CD4-positive, alpha-beta T cell treated with Interleukin-1 beta for 1 hour (primary cell): ENCODE data around the gene URI1.
"Not testable (repeated sequence)": the region's sequence is repeated elsewhere in the genome, so short reads cannot be mapped to it uniquely, and the experiment has no call there.

Source experiments
- DNase-seq, 2 donors: peaks; one replicate each; pipeline ENCODE4 v3.0.0-alpha.2; 2020 to 2022

The URI1 gene, protein sequence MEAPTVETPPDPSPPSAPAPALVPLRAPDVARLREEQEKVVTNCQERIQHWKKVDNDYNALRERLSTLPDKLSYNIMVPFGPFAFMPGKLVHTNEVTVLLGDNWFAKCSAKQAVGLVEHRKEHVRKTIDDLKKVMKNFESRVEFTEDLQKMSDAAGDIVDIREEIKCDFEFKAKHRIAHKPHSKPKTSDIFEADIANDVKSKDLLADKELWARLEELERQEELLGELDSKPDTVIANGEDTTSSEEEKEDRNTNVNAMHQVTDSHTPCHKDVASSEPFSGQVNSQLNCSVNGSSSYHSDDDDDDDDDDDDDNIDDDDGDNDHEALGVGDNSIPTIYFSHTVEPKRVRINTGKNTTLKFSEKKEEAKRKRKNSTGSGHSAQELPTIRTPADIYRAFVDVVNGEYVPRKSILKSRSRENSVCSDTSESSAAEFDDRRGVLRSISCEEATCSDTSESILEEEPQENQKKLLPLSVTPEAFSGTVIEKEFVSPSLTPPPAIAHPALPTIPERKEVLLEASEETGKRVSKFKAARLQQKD

DNA sequence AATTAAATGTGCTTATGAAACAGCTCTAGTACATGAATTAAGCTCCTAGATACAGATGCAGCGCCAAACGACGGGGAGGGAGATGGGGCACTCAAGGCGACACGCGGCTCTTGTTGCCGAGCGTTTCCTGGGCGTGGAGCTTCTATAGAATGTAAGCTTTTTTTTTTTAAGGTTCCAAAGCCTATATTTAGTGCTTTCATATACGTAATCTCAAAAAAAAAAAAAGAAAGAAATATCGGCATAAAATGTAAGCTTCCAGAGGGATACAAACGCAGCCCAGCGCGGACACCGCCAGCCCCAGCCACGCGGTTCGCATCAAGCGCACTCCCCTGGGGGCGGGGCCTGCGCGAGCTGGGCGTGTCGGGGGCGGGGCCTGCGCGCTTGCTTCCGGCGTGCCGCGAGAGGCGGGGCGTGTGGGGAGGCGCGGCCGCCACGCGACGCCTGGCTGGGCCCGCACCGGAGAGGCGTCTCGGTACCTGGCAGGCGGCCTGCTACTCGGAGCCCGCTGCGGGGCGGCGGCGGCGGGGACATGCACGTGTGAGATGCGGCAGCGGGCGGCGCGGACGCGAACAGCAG is at the start of gene URI1:
URI1 (plus strand) TSS at position 412 of the 576 bp plus-strand sequence. CDS start 309 bp downstream, outside the sequence.
- DNase-seq = peak; percentile 89 to 94

DNA sequence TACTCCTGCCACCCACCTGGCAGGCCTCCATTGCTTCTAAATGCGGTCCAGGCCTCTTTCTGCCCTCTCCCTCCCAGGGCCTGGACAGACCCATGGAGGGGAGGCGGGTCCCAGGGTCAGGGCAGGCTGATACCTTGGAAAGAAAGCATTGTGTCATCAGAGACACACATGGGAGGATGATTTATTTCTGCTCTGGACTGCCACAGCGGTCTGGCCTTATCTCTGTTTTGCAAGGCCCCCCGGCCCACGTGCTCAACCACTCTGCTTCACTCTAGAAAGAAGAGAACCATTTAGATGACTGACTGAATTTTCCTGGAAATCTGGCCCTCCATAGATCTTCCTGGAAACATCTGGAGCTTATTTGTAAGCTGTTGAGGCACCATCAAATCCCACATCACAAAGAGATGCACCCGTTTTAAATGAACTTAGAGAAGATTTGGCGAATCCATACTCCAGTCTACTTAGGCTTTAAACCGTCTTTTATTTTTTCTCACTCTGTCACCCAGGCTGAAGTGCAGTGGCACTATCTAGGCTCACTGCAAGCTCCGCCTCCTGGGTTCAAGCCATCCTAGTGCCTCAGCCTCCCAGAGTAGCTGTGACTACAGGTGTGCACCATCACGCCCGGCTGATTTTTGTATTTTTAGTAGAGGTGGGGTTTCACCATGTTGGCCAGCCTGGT is 48.3 kb upstream of the URI1 start:
- DNase-seq = no peak

DNA sequence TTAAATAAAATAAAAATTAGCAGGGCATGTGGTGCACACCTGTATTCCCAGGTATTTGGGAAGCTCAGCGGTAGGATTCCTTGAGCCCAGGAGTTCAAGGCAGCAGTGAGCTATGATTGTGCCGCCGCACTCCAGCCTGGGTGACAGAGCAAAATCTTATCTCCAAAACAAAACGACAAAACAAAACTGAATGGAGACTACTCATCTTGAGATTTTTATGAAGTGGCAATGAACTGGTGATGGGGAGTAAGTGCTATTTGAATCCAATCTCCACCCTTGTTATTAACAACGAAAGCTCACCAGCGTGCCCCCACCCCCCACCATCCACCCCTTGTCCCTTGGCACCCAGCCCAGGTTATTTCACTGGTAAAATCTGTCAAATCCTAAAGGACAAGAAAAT is 45.2 kb upstream of the URI1 start:
- DNase-seq = no peak

DNA sequence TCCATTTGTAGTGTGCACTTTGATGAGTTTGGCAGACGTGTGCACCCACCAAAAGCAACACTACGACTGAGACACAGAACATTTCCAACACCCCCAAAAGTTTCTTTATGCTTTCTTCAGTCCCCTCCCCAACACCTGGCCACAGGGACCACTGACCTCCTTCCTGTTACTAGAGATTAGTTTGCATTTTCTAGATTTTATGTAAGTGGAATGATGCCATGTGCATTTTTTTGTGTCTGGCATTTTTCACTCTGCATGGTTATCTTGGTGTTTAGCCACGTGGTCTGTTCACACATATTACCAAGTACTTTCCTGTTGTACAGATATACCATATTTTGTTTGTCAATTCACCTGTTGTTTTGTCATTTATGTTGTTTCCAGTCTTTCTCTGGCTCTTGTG is 44.6 kb upstream of the URI1 start:
- DNase-seq = no peak

DNA sequence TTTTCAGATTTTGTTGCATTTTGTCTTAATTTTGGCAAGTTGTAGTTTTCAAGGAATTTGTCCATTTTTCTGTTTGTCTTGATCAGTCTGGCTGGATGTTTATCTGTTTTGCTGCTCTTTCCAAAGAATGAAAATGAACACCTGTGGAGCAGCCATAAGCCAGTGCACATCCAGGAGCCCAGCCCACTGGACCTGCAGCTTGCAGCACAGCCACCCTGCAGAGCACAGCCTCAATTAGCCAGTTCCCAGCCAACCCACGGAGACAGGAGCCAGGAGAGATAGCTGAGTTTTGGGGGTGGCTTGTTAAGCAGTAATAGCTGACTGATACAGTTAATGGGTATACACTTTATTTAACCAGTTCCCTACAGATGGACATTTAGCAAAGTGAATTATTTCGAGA is 38.0 kb upstream of the URI1 start:
- no peak for DNase-seq

DNA sequence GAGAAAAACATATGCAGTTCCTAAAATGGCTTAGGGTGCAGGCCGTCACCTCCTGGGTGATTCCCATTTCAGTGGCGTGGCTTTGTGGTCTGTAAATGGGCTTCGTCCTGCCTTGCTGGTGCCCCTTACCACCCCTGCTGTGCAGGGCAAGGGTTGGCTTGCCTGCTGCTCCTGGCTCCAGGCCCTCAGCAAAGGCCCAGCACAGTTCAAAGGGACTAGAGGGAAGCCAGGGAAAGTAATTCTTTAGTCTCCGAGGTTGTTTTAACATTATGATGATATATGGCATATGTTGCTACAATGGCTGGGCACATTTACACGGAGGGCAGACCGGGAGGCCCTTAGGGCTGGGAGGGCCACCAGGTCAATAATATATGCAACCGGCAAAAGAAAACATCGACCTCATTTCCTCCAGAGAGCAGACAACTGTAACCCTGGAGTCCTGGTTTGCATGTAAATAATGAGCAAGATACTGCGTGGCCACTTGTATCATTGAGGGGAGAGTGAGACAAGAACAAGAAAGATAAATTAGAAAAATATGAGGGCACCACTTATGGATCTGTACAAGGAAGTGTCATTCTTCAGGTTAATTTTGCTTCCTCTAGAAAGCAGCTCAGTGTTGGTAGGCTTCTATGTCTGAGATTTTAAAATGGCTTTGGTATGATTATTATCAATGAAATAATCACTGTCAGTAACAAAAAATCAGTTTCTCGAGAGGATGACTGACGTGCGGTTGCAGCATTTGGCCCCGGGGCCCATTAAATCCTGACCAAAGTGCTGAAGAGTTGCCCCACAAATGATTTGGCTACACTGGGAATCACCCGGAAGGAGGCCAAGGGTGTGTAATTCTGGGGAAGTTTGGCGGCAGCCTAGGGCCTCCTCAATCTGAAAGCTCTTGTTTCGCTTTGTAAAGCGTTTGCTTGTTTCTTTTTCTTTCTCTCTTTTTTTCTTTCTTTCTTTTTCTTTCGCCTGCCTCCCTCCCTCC is 32.8 kb upstream of the URI1 start:
- DNase-seq = no peak

DNA sequence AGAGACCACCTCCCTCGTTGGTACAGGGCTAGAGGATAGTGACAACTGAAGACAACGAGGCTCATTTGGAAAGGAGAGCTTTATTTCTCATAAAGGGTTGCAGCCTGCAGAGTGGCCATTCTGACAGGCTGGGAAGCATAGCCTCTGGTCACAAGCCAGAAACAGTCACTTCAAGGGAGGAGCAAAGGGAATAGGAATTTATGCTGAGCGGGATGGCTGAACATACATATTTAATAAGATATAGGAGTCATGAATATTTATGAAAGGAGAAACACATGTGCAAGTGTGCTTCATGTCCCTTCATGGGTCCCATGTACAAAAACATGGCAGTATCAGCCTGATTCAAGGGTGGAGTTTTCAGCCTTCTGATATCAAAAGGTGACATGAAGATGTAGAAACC is 27.1 kb upstream of the URI1 start:
- no peak for DNase-seq

DNA sequence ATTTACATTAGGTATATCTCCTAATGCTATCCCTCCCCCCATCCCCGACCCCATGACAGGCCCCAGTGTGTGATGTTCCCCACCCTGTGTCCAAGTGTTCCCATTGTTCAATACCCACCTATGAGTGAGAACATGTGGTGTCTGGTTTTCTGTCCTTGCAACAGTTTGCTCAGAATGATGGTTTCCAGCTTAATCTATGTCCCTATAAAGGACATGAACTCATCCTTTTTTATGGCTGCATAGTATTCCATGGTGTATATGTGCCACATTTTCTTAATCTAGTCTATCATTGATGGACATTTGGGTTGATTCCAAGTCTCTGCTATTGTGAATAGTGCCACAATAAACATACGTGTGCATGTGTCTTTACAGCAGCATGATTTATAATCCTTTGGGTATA is 26.2 kb upstream of the URI1 start:
- DNase-seq = not testable (repeated sequence)

DNA sequence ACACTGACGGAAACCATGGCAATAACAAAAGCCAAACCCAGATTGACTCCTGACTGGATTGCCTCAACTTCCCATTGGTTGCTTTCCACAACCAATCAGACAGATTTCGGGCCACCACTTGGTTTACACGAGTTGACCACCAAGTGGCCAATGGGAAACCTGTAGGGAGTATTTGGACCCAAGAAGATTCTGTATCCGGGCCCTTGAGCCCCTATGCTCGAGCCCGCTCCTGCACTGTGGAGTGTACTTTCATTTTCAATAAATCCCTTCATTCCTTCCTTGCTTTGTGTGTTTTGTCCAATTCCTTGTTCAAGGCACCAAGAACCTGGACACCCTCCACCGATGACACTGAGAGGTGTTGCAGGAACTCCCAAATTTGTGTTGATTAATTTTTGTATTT is 24.1 kb upstream of the URI1 start:
- DNase-seq = no peak

DNA sequence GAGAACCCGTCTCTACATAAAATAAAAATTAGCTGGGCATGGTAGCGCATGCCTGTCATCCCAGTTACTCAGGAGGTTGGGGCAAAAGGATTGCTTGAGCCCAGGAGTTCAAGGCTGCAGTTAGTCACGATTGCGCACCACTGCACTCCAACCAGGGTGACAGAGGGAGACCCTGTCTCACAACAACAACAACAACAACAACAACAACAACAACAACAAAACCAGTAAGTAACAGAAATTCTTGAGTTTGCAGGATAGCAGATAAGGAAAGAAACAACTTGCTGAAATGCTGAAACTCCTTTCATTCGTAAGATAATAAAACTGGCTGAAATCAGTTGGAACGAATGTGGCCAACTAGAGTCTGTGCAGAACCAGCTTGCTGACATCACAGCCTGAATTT is 23.1 kb upstream of the URI1 start:
- no peak for DNase-seq

DNA sequence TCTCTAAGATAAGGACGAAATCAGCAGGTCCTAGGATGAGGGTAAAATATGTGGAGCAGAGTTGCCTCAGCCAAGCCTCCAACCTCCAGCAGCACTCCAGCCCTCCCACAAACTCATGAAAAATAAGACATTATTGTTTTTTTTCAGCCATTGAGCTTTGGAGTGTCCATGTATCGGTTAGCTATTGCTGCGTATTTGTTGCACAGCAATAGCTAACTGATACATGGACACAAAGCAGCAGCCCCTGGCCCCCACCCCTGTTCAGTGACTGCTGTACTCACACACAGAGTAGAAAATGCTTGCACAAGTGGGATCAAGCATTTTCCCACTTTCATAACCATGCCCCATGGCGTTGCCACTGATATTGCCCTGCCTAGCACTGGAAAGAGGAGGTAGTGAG is 19.1 kb upstream of the URI1 start:
- no peak for DNase-seq

DNA sequence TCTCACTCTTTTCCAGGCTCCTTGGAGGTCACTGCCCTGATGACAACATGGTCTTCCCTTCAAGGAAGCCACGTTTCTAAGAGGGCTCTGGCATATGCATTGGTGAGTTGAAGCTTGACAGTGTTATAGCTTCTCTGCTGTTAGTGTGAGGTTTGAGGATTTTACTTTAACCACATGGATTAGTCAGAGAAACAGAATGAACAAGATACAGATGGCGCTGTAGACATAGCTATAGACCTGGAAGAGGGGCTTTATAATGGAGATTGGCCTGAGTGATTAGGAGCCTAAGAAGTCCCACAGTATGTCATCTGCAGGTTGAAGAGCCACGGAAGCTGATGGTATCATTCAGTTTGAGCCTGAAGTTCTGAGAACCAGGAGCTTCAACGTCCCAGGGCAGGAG is 18.4 kb upstream of the URI1 start:
- no peak for DNase-seq

DNA sequence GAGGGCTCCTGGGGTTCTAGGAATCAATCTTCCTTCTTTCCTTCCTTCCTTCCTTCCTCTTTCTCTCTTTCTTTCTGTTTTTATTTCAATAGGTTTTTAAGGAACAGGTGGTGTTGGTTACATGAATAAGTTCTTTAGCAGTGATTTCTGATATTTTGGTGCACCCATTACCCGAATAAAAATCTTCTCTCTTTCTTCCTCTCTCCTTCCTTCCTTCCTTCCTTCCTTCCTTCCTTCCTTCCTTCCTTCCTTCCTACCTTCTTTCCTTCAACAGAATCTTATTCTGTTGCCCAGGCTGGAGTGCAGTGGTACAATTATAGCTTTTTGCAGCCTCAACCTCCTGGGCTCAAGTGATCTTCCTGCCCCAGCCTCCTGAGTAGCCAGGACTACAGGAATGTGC is 16.0 kb upstream of the URI1 start:
- DNase-seq = no peak

DNA sequence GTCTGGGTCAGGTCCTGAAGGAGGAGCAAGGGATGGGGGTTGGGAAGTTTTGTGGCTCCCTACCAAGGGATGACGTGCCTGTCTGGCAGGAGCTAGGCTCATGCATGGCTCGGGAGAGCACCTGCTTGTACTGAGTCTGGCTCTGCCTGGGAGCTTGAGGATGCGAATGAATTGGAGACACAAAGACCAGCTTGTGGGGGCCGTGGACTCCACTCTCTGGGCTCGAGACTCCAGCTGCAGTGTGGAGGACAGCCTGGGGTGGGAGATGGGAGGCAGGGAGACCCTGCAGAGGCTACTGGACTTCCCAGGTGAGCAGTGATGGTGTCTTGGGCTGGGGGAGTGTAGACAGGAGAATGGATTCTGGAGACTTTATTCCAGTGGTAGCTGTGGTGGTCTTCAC is 15.2 kb upstream of the URI1 start:
- DNase-seq = no peak

DNA sequence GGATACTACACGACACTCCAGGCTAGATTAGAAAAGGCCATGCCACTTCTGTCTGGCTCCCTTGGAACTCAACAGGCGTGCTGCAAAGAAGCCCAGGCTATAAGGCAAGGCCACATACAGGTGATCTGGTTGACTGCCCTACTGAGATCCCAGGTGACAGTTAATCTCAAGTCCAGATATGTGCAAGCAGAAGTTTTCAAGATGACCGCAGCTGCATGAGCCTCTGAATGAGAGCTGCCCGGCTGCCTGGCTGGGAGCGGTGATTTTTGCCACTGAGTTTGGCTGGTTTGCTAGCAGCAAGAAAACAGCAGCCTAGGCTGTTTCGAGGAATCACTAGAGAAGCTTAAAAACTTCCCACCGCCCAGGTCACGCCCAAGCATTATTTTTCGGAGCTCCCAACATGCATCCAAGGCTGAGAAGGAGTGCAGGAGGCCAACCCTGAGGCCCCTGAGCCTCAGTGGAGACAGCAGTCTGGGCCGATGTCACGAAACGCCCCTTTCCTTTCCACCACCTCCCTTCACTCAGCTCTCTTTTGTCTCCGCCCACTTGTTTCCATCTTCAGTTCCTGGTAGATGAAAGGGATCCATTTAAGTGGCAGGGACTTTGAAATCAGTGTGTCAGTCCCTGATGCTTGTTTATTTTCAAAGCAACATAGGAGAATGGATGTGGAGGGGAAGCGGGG is 14.0 kb upstream of the URI1 start:
- DNase-seq = no peak

DNA sequence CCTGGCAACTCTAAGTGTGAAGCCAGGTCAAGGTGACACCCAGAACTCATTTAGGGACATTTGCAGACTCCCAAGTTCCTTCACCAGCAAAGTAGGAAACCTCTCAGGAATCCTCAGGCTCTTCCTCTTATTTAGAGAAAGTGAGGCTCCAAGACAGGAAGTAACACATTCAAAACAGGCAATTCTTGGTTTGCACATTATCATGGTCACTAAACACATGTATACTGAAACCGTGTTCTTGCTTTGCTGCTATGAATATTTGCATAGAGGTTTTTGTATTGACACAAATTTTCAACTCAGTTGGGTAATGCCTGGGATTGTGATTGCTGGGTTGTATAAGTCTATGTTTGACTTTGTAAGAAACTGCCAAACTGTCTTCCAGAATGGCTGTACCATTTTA is 13.2 kb upstream of the URI1 start:
- no peak for DNase-seq

DNA sequence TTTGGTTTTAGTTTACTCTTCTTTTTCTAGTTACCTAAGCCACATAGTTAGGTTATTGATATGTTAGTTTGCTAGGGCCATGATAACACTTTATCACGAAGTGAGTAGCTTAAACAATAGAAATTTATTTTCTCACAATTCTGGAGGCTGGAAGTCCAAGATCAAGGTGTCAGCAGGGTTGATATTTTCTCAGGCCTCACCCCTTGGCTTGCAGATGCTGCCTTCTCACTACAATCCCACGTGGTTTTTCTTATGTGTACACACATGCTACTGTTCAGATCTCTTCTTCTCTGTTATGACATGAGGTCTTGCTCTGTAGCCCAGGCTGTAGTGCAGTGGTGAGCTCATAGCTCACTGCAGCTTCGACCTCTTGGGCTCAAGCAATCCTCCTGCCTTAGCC is 7.8 kb upstream of the URI1 start:
- DNase-seq = no peak

DNA sequence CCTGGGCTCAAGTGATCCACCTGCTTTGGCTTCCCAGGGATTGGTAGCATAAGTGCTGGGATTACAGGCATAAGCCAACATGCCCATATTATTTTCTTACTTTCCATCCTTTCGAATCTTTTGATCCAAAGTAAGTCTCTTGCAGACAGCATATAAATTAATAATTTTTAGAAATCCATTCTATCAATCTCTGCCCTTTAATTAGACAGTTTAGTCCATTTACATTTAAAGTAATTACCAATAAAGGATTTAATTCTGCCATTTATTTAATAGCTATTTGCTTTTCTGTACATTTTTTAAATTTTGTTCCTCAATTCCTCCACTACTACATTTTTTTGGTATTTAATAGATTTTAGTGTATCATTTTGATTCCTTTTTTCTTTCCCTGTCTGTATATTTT is 7.3 kb upstream of the URI1 start:
- no peak for DNase-seq

DNA sequence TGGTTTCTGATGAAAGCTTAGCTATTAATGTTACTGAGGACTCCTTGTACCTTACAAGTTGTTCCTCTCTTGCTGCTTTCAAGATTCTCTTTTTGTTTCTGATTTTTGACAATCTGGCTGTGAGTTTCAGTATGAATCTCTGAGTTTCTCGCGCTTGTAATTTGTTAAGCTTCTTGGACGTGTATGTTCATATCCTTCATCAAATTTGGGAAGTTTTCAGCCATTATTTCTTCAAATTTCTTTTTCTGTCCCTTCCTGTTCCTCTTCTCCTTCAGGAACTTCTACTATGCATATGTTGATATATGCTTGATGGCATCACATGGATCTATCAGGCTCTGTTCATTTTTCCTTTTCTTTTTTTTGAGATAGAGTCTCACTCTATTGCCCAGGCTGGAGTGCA is 5.6 kb upstream of the URI1 start:
- no peak for DNase-seq

DNA sequence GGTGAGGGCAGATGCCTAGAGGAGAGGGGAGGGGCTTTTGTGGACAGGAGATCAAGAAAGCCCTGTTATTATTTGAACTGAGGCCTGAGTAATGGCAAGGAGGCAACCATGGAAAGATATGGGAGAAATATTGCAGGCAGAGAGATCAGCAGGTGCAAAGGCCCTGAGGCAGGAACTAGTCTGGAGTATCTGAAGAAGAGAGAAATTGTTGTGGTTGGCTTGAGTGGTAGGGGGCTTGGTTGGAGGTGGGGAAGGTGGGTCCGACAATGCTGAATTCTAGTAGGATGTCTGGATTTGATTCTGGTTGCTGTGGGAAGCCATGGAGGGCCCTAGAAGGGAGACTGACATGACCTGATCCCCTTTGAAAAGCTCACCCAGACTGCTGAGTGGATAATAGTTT is 2.4 kb upstream of the URI1 start:
- DNase-seq = no peak

DNA sequence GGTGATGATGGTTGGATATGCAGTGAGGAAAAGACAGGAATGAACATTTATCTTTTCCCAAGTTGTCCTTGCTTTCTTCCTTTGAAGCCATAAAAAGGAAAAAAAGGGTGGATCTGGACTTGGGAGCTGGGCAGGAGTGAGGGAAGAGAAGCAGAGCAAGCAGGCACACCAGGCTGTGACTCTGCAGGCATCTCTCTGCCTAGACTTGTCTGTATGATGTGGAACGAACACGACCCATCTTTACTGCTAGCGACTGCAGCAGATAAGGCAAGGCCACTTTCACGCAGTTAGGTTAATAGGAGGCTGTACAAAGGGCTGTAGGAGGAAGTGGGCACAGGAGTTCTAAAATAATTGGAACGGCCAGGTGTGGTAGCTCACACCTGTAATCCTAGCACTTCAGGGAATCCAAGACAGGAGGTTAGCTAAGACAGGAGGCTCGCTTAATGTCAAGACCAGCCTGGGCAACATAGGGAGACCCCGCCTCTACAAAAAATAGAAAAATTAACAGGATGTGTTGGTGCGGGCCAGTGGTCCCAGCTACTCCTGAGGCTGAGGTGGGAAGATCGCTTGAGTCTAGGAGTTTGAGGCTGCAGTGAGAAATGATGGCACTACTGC is 961 bp upstream of the URI1 start:
- no peak for DNase-seq
